Caco-2 (cell line): Measurements from ENCODE around the gene TENM4. TPM values are rescaled to one million over a fixed set of nuclear protein-coding genes. Genes with fewer than 3 reads are reported as not detected.

Experiments used
- BruUV-seq: library from RNA; stranded (reverse); fragments of 400-500 nt; replicated peaks from 2 replicates; lab custom pipeline; 2021; lab: Mats Ljungman, UMichigan
- CTCF ChIA-PET: fragments of 300-600 bp; sonication (Branson Sonifier 250); formaldehyde crosslinking; loops from one replicate; lab custom pipeline; 2022; ENCODE audit warnings: antibody characterized with exemption; lab: Charles Lee
- POLR2A ChIA-PET: fragments of 300-600 bp; sonication (Branson Sonifier 250); formaldehyde crosslinking; loops from one replicate; lab custom pipeline; 2022; ENCODE audit warnings: antibody characterized with exemption; lab: Charles Lee
- DNase-seq, 2 experiments: peaks; one replicate each; pipeline versions ENCODE4 v3.0.0 to v3.0.0-alpha.2; 2020 to 2022
- H3K27me3 ChIP-seq: replicated peaks from 2 replicates; pipeline ENCODE4 v1.6.0; 2011; ENCODE audit warnings: low read length; ENCODE audit not compliant: control insufficient read depth, insufficient read depth
- H3K36me3 ChIP-seq: 2 replicates; pipeline ENCODE4 v1.5.1; 2011; ENCODE audit warnings: low read length; ENCODE audit not compliant: control insufficient read depth, insufficient read depth
- H3K4me1 ChIP-seq: fragments of 250-450 bp; sonication (Bioruptor Pico); 2 replicates; pipeline ENCODE4 v1.5.1; 2020; ENCODE audit warnings: mild to moderate bottlenecking
- H3K4me3 ChIP-seq: 2 replicates; pipeline ENCODE4 v1.5.1; 2011; ENCODE audit warnings: low read depth, mild to moderate bottlenecking, control low read depth, low read length
- H3K9me3 ChIP-seq: fragments of 250-450 bp; sonication (Bioruptor Pico); 2 replicates; pipeline ENCODE4 v1.5.1; 2020; ENCODE audit warnings: mild to moderate bottlenecking, moderate library complexity
- H3K27ac Mint-ChIP-seq: one replicate; pipeline ENCODE4 v1.8.0; 2022; ENCODE audit warnings: mixed read lengths; ENCODE audit not compliant: unreplicated experiment
- H3K27me3 Mint-ChIP-seq: one replicate; pipeline ENCODE4 v1.8.0; 2022; ENCODE audit warnings: mixed read lengths; ENCODE audit not compliant: insufficient read depth, unreplicated experiment
- H3K36me3 Mint-ChIP-seq: one replicate; pipeline ENCODE4 v1.8.0; 2022; ENCODE audit warnings: mild to moderate bottlenecking, mixed read lengths; ENCODE audit not compliant: insufficient read depth, unreplicated experiment
- H3K4me1 Mint-ChIP-seq: one replicate; pipeline ENCODE4 v1.8.0; 2022; ENCODE audit warnings: low read depth, mixed read lengths; ENCODE audit not compliant: unreplicated experiment
- H3K4me3 Mint-ChIP-seq: one replicate; pipeline ENCODE4 v1.8.0; 2022; ENCODE audit warnings: mild to moderate bottlenecking, moderate library complexity, mixed read lengths; ENCODE audit not compliant: unreplicated experiment
- H3K9me3 Mint-ChIP-seq: one replicate; pipeline ENCODE4 v1.8.0; 2022; ENCODE audit warnings: mixed read lengths; ENCODE audit not compliant: unreplicated experiment
- CTCF ChIP-seq, 2 experiments: fragments of 200-600 bp in 1 of 2; IDR thresholded peaks; 1 replicate in 1 of 2; 2 replicates in 1 of 2; pipeline versions ENCODE4 v1.5.1 to v1.8.0; 2011 to 2022; ENCODE audit warnings: antibody characterized with exemption in 1 of 2, control low read depth in 1 of 2, inconsistent platforms in 1 of 2, low read depth in 1 of 2, low read length in 1 of 2, mild to moderate bottlenecking in 1 of 2, moderate library complexity in 1 of 2; ENCODE audit not compliant: insufficient read depth in 1 of 2, severe bottlenecking in 1 of 2, unreplicated experiment in 1 of 2
- intact Hi-C: fragments of 100-400 bp; cut with micrococcal nuclease; formaldehyde crosslinking; loops from one replicate; pipeline ENCODE4 v1.10.0; 2022; ENCODE audit not compliant: unreplicated experiment
- total RNA-seq: library from RNA; stranded (reverse); gene quantifications from 2 replicates; pipeline ENCODE4 v1.2.3, GENCODE V29; 2022

TENM4 gene
- total RNA-seq, 1 experiment from 2014 or later: 1.1 TPM

DNA sequence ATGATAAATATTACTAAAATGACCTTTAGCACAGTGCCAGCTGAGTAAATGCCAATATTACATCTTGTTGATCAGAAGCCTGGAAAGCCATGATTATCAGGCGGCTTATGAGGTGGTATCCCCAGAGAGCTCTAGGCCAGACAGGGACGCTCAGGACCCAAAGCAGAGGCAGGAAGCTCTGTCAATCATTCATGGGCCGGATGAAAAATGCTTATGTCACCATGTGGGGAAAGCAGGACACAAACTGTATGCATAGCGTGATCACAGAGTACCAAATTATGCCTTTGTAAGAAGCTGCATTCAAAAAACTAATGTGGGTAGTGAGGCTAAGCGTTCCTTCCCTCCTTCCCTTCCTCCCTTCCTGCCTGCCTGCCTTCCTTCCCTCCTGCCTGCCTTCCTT, 82.6 kb downstream of the TENM4 start:
- no TSS peak for BruUV-seq
- Histone ChIP-seq H3K27me3 (no peaks in the 10 kb centered on the region), H3K9me3 (no peaks in the 10 kb centered on the region), H3K4me3 (no peak overlapping the region), H3K4me1 (no peaks in the 10 kb centered on the region), H3K36me3 (no peaks in the 10 kb centered on the region)
- ChIA-PET CTCF (no interaction called here), POLR2A (no interaction called here)
- H3K9me3 Mint-ChIP-seq: no peaks in the 10 kb centered on the region
- H3K36me3 Mint-ChIP-seq: no peaks in the 10 kb centered on the region
- TF ChIP-seq CTCF (IDR thresholded peaks at IDR 0.05; ENCODE audit: insufficient read depth in 1 of 2, low read depth in 1 of 2, low read length in 1 of 2, severe bottlenecking in 1 of 2, unreplicated experiment in 1 of 2): no peak
- H3K4me3 Mint-ChIP-seq: no peak overlapping the region
- intact Hi-C loops: no loop called here
- H3K27ac Mint-ChIP-seq: no peak overlapping the region
- DNase-seq: no peak
- no peaks in the 10 kb centered on the region for H3K4me1 Mint-ChIP-seq
- H3K27me3 Mint-ChIP-seq: peaks cover 24% of the 10 kb centered on the region

GRCh38 chr11:79353706-79354105, 87.1 kb downstream of the TENM4 start:
- no peak overlapping the region for H3K4me3 Mint-ChIP-seq
- Histone ChIP-seq H3K4me3 (no peak overlapping the region), H3K36me3 (no peaks in the 10 kb centered on the region), H3K27me3 (no peaks in the 10 kb centered on the region), H3K4me1 (no peaks in the 10 kb centered on the region), H3K9me3 (no peaks in the 10 kb centered on the region)
- no peak overlapping the region for H3K27ac Mint-ChIP-seq
- H3K36me3 Mint-ChIP-seq: no peaks in the 10 kb centered on the region
- H3K27me3 Mint-ChIP-seq: peaks cover 25% of the 10 kb centered on the region
- no peaks in the 10 kb centered on the region for H3K4me1 Mint-ChIP-seq
- TF ChIP-seq CTCF (IDR thresholded peaks at IDR 0.05; ENCODE audit: insufficient read depth in 1 of 2, low read depth in 1 of 2, low read length in 1 of 2, severe bottlenecking in 1 of 2, unreplicated experiment in 1 of 2): no peak
- no peak for DNase-seq
- H3K9me3 Mint-ChIP-seq: no peaks in the 10 kb centered on the region
- no TSS peak for BruUV-seq
- POLR2A ChIA-PET: no interaction called here
- intact Hi-C loops: no loop called here
- CTCF ChIA-PET: no interaction called here

- Mint-ChIP-seq H3K4me1 (no peaks in the 10 kb centered on the region), H3K4me3 (no peak overlapping the region), H3K9me3 (no peaks in the 10 kb centered on the region), H3K36me3 (no peaks in the 10 kb centered on the region), H3K27ac (no peak overlapping the region), H3K27me3 (peaks cover 20% of the 10 kb centered on the region)
- POLR2A ChIA-PET: no interaction called here
- CTCF ChIA-PET: no interaction called here
- no peaks in the 10 kb centered on the region for H3K9me3 ChIP-seq
- H3K36me3 ChIP-seq: no peaks in the 10 kb centered on the region
- no TSS peak for BruUV-seq
- intact Hi-C loops: no loop called here
- DNase-seq: no peak
- H3K27me3 ChIP-seq: no peaks in the 10 kb centered on the region
- TF ChIP-seq CTCF (IDR thresholded peaks at IDR 0.05; ENCODE audit: insufficient read depth in 1 of 2, low read depth in 1 of 2, low read length in 1 of 2, severe bottlenecking in 1 of 2, unreplicated experiment in 1 of 2): no peak
- H3K4me3 ChIP-seq: no peak overlapping the region
- no peaks in the 10 kb centered on the region for H3K4me1 ChIP-seq
Measured at GRCh38 chr11:79352349-79352703, 88.5 kb downstream of the TENM4 start.
